Aorta (tissue), 5 donors: Measurements from ENCODE around the gene PKDCC. TPM values are rescaled to one million over a fixed set of nuclear protein-coding genes. Genes with fewer than 3 reads are reported as not detected.

ENCODE experiments used
- ATAC-seq: fragments of 200-7000 bp; cut with Tn5 transposase; one replicate; pipeline ENCODE4 v1.9.1; 2022; ENCODE audit warnings: moderate library complexity; ENCODE audit not compliant: low FRiP score
- DNase-seq, 2 donors: peaks; one replicate each; pipeline ENCODE4 v3.0.0-alpha.2; 2020
- H3K27ac ChIP-seq, 2 donors: one replicate each; pipeline ENCODE4 v1.5.1; 2013; ENCODE audit warnings: low read length in 2 of 2, mild to moderate bottlenecking in 2 of 2, moderate library complexity in 2 of 2, control low read depth in 1 of 2, inconsistent platforms in 1 of 2, low read depth in 1 of 2
- H3K27me3 ChIP-seq, 2 donors: one replicate each; pipeline ENCODE4 v1.6.1; 2013; ENCODE audit warnings: control low read depth in 1 of 2, low read length in 1 of 2, mild to moderate bottlenecking in 1 of 2, moderate library complexity in 1 of 2; ENCODE audit not compliant: insufficient read depth in 2 of 2, control insufficient read depth in 1 of 2
- H3K36me3 ChIP-seq, 2 donors: one replicate each; pipeline ENCODE4 v1.6.1; 2013; ENCODE audit warnings: control low read depth in 1 of 2, low read length in 1 of 2, mild to moderate bottlenecking in 1 of 2; ENCODE audit not compliant: insufficient read depth in 2 of 2, control insufficient read depth in 1 of 2
- H3K4me1 ChIP-seq, 2 donors: one replicate each; pipeline ENCODE4 v1.6.1; 2013; ENCODE audit warnings: low read length in 2 of 2, control low read depth in 1 of 2, mild to moderate bottlenecking in 1 of 2, moderate library complexity in 1 of 2; ENCODE audit not compliant: insufficient read depth in 2 of 2, control insufficient read depth in 1 of 2
- H3K4me3 ChIP-seq, 2 donors: one replicate each; pipeline ENCODE4 v1.5.1; 2013; ENCODE audit warnings: low read length in 2 of 2, control low read depth in 1 of 2, mild to moderate bottlenecking in 1 of 2
- H3K9me3 ChIP-seq: one replicate; pipeline ENCODE4 v1.6.1; 2013; ENCODE audit warnings: mild to moderate bottlenecking, low read length; ENCODE audit not compliant: control insufficient read depth
- WGBS, 2 donors: extraction: QIAGEN DNeasy Blood & Tissue Kit; methylation state at CpG; one replicate each; pipeline ENCODE4 v1.1.7; 2013; 5-methylcytosine and 5-hydroxymethylcytosine counted together
- intact Hi-C, 2 donors: fragments of 100-400 bp; cut with DNase I; formaldehyde crosslinking; loops; one replicate each; pipeline versions ENCODE4 v1.14.2 to v1.15.0; 2022
- polyA plus RNA-seq, 2 donors: library from polyadenylated mRNA; stranded (reverse); fragments of 200-250 nt; gene quantifications; one replicate each; pipeline ENCODE4 v1.2.3, GENCODE V29; 2013
- total RNA-seq, 2 donors: library from RNA; stranded (reverse); fragmentation: NEBNext Ultra II Directional; extraction: Animal tissue kit (Norgen Biotek cat#: 25700); gene quantifications; one replicate each; pipeline ENCODE4 v1.2.1, GENCODE V29; 2021
- donor health status: healthy with polysubstance abuse.
- donor health status: Bipolar disorder and iron deficiency.
- donor health status: DM: no; HTN: no; CAD: no.
- donor health status: DM: no; HTN: no; CAD: no.
- donor health status: DM: yes; HTN: yes; CAD: no.

The PKDCC gene
- total and polyA plus RNA-seq, 4 donors, result 48.8 to 258 (median 165) TPM

GRCh38 chr2:42092084-42092996, 44.5 kb downstream of the PKDCC start:
- Histone ChIP-seq H3K9me3 (no peaks in the 10 kb centered on the region), H3K4me3 (no peak overlapping the region), H3K4me1 (no peaks in the 10 kb centered on the region), H3K36me3 (no peaks in the 10 kb centered on the region), H3K27ac (no peak overlapping the region), H3K27me3 (no peaks in the 10 kb centered on the region)
- 56 to 64% methylated on average over 7 of the region's 7 CpGs for WGBS, 2 donors
- ATAC-seq, result no peak
- no peak for DNase-seq
- intact Hi-C loops, result no loop called here

GRCh38 chr2:42094114-42094513, 46.3 kb downstream of the PKDCC start:
- Histone ChIP-seq H3K9me3 (no peaks in the 10 kb centered on the region), H3K27ac (no peak overlapping the region), H3K4me1 (no peaks in the 10 kb centered on the region), H3K36me3 (no peaks in the 10 kb centered on the region), H3K27me3 (no peaks in the 10 kb centered on the region), H3K4me3 (no peak overlapping the region)
- intact Hi-C loops, result no loop called here
- ATAC-seq (no peak), DNase-seq (no peak)

GRCh38 chr2:42095923-42096408, 48.1 kb downstream of the PKDCC start:
- intact Hi-C loops, result loop anchor here (2.0 to 5.0 kb wide), 7 partner anchors 86 to 265 kb away; partner anchors contain the start of gene COX7A2L (in 1 of the 2)
- Histone ChIP-seq H3K36me3 (no peaks in the 10 kb centered on the region), H3K4me1 (no peaks in the 10 kb centered on the region), H3K9me3 (no peaks in the 10 kb centered on the region), H3K27ac (no peak overlapping the region), H3K27me3 (no peaks in the 10 kb centered on the region), H3K4me3 (no peak overlapping the region)
- WGBS, 2 donors, result 31 to 33% methylated on average over 2 of the region's 2 CpGs
- ATAC-seq (peak; percentile 70), DNase-seq (peak; percentile 81 to 90)

GRCh38 chr2:42096869-42097591, 49.2 kb downstream of the PKDCC start:
- intact Hi-C loops, result loop anchor here (2.0 to 5.0 kb wide), 7 partner anchors 85 to 264 kb away; partner anchors contain the start of gene COX7A2L (in 1 of the 2)
- H3K9me3 ChIP-seq, result no peaks in the 10 kb centered on the region
- WGBS, 2 donors, result 12 to 19% methylated on average over 10 of the region's 10 CpGs
- H3K27ac ChIP-seq, result peak overlapping the region; percentile 8 to 13
- no peak for ATAC-seq
- no peak for DNase-seq
- no peak overlapping the region for H3K4me3 ChIP-seq
- no peaks in the 10 kb centered on the region for H3K36me3 ChIP-seq
- no peaks in the 10 kb centered on the region for H3K4me1 ChIP-seq
- no peaks in the 10 kb centered on the region for H3K27me3 ChIP-seq

- intact Hi-C loops, result loop anchor here (5.0 kb wide), 4 partner anchors 83 to 228 kb away; no protein-coding TSS in a partner anchor
- ATAC-seq (peak; percentile 36), DNase-seq (peak; percentile 73 to 79)
- Histone ChIP-seq H3K36me3 (no peaks in the 10 kb centered on the region), H3K27me3 (no peaks in the 10 kb centered on the region), H3K9me3 (no peaks in the 10 kb centered on the region), H3K27ac (peak overlapping the region; percentile 51 to 91), H3K4me3 (no peak overlapping the region), H3K4me1 (no peaks in the 10 kb centered on the region)
- WGBS, 2 donors, result 20 to 26% methylated on average over 9 of the region's 9 CpGs
Observed at GRCh38 chr2:42098571-42099437, 51.0 kb downstream of the PKDCC start.

- no peak for ATAC-seq
- Histone ChIP-seq H3K9me3 (no peaks in the 10 kb centered on the region), H3K27me3 (no peaks in the 10 kb centered on the region), H3K4me3 (no peak overlapping the region), H3K27ac (peak overlapping the region in 1 of 2 donors; percentile 91), H3K36me3 (no peaks in the 10 kb centered on the region), H3K4me1 (no peaks in the 10 kb centered on the region)
- no peak for DNase-seq
- WGBS, 2 donors, result 93 to 95% methylated on average over 6 of the region's 6 CpGs
- intact Hi-C loops, result loop anchor here (5.0 to 10.0 kb wide), 5 partner anchors 65 to 228 kb away; partner anchors contain the start of gene EML4 (in 1 of the 2)
Observed at GRCh38 chr2:42099438-42100173, 51.8 kb downstream of the PKDCC start.

GRCh38 chr2:42100683-42101205, 52.9 kb downstream of the PKDCC start:
- Histone ChIP-seq H3K4me1 (no peaks in the 10 kb centered on the region), H3K27ac (peak overlapping the region; percentile 1 to 94), H3K9me3 (no peaks in the 10 kb centered on the region), H3K36me3 (no peaks in the 10 kb centered on the region), H3K4me3 (no peak overlapping the region), H3K27me3 (no peaks in the 10 kb centered on the region)
- intact Hi-C loops, result loop anchor here in 1 of 2 donors (10.0 kb wide), 1 partner anchor 64 kb away; the partner anchor contains the start of gene EML4
- ATAC-seq (no peak), DNase-seq (no peak)
- WGBS, 2 donors, result 86% methylated on average over 20 of the region's 20 CpGs
